ENCODE data around the gene LRCH2.
"Not testable (repeated sequence)": the region's sequence is repeated elsewhere in the genome, so short reads cannot be mapped to it uniquely, and the experiment has no call there.

The LRCH2 gene

DNA sequence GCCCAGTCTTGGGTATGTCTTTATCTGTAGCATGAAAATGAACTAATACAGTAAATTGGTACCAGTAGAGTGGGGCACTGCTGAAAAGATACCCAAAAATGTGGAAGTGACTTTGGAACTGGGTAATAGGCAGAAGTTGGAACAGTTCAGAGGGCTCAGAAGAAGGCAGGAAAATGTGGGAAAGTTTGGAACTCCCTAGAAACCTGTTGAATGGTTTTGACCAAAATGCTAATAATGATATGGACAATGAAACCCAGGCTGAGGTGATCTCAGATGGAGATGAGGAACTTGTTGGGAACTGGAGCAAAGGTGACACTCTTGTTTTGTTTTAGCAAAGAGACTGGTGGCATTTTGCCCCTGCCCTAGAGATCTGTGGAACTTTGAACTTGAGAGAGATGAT lies 24.3 kb downstream of the LRCH2 start:
- DNase-seq: not testable (repeated sequence)

DNA sequence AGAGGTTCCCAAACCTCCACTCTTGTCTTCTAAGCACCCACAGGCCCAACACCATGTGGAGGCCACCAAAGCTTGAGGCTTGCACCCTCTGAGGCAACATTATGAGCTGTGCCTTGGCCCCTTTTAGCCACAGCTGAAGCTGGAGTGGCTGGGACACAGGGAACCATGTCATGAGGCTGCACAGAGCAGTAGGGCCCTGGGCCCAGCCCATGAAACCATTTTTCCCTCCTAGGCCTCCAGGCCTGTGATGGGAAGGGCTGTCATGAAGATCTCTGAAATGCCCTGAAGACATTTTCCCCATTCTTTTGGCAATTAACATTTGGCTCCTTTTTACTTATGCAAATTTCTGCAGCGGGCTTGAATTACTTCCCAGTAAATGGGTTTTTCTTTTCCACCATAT lies 29.9 kb downstream of the LRCH2 start:
- DNase-seq: no peak

- no peak for DNase-seq
Observed at GRCh38 chrX:115192244-115192700, 41.6 kb downstream of the LRCH2 start.

- no peak for DNase-seq
Observed at GRCh38 chrX:115191490-115192243, 42.2 kb downstream of the LRCH2 start.

- no peak for DNase-seq
Observed at GRCh38 chrX:115190636-115191489, 43.0 kb downstream of the LRCH2 start.

GRCh38 chrX:115189646-115190635 lies 44.0 kb downstream of the LRCH2 start:
- no peak for DNase-seq

- DNase-seq: no peak
Observed at GRCh38 chrX:115189110-115189509, 44.8 kb downstream of the LRCH2 start, which contains the start of gene RBMXL3. TSS of gene RBMXL3 (plus strand) at chrX:115189410. CDS start at chrX:115189442, 32 bp downstream.

DNA sequence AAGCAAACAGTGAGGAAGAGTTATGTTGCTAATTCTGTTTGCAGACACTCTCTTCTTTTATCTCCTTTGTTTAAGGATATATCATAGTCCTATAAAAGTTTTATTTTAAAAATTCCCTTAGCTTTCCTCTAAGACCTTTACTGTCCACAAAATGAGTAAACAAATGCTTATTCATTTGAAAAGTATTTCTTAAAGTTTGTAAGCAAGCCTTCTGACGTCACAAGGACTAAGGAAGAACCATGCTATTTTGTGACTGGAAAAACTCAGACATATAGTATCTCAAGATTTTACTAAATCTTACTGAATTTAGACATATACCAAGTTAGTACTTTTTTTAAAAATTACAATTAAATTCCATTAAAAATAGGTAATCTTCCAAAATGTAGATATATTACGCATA lies 49.9 kb downstream of the LRCH2 start:
- DNase-seq: no peak

DNA sequence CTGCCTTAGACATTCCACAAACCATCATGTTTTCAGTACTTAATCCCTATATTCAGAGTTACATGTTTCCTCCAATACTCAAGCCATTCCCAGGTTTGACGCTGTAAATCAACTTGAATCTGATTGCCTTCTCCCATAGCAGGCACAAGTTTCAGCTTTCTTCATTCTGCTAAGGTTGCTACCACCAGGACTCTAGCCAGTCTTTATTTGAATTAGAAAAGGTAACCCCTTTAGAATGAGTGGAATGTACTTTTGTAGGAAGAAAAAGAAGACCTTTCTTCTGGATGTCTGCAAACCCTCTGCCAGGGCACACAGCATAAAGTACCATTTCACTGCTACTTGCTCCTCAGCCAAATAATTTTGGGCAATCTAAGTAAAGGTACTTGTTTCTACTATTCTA lies 55.4 kb downstream of the LRCH2 start:
- no peak for DNase-seq

- DNase-seq: no peak
Observed at GRCh38 chrX:115177932-115178331, 56.0 kb downstream of the LRCH2 start.

GRCh38 chrX:115174548-115174947 lies 59.3 kb downstream of the LRCH2 start:
- DNase-seq: no peak

DNA sequence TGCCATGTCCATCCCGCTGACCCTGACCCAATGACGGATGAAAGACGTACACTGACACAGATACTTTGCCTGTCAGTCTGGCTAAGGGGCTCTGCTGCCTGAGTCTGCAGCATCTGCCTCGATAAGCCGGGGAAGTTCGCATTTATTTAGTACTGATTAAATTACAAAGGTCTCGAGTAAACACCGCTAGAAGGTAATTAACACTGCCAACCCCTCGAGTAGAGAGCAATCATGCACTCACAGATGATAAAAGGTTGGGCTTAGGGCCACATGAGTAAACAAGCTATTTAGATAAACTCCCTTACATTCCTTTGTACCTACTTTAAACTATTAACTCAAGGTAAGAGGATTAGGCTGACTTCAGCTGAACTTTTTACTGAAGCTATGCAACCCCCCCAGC lies 60.7 kb downstream of the LRCH2 start:
- DNase-seq: no peak

DNA sequence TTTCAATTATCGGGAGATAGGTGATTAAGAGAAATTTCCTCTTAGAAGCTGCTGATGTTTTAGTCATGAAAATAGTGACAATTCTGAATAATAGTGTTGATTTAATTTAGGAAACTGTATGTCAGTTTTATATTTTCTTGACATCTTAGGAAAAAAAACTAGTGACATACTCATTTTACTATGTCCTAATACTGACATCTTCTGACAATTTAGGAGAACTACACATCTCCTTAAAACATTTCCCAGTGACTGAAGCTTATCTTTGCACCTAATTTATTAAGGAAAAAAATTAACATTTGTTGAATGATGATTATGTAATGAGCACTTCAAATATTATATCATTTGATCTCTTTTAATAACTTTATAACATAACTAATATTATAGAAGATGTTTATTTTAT lies 86.7 kb downstream of the LRCH2 start:
- DNase-seq: no peak

DNA sequence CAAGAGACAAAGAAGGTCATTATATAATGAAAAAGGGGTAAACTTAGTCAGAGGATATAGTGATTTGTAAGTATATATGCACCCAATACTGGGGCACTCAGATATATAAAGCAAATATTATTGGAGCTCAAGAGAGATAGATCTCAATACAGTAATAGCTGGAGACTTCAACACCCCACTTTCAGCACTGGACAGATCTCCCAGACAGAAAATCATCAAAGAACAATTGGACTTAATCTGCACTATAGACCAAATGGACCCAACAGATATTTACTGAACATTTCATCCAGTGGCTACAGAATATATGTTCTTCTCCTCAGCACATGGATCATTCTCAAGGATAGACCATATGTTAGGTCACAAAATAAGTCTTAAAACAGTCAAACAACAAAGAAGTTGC lies 91.8 kb downstream of the LRCH2 start:
- no peak for DNase-seq

DNA sequence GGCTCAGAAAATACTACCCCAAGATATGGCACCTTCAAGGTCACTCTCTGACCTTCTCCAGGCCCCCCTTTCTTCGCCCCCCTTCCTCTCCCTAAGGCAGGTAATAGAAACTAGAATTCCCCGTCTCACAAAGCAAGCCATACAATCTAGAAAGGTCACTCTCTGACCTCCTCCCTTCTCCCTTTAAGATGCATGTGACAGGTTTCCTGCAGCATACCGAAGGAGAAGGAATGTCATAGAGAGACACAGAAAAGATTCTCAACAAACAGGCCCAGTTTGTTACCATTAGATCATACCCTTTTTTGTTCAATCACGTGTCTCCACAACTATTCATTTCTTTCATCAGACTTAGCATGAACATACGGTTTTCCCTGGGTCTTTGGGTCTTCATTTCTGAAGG lies 95.9 kb downstream of the LRCH2 start:
- no peak for DNase-seq

- no peak for DNase-seq
Observed at GRCh38 chrX:115134382-115134781, 99.5 kb downstream of the LRCH2 start.

GRCh38 chrX:115112411-115112810 lies 121.5 kb downstream of the LRCH2 start:
- DNase-seq: no peak

DNA sequence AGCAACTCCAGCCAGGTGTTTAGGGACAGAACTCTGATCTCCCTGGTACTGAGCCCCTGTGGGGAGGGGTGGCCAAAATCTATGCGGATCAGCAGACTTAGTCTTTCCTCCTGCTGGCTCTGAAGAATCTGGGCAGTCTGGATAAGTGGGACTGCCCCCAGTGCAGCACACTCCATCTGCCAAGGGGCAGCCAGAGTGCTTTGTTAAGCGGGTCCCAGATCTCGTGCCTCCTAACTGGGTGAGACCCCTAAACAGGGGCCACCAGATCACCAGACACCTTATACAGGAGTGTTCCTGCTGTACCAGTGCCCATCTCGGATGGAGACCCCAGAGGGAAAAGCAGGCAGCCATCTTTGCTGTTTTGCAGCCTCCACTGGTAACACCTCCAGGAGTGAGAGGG lies 135.0 kb downstream of the LRCH2 start:
- DNase-seq: no peak

DNA sequence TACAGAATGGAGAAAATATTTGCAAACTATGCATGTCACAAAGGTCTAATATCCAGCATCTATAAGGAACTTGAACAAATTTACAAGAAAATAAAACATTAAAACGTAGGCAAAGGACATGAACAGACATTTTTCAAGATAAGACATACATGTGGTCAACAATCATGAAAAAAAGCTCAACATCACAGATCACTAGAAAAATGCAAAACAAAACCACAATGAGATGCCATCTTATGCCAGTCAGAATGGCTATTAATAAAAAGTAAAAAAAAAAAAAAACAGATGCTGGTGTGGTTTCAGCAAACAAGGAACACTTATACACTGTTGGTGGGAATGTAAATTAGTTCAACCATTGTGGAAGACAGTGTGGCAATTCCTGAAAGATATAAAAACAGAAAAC lies 140.7 kb downstream of the LRCH2 start:
- DNase-seq: no peak

DNA sequence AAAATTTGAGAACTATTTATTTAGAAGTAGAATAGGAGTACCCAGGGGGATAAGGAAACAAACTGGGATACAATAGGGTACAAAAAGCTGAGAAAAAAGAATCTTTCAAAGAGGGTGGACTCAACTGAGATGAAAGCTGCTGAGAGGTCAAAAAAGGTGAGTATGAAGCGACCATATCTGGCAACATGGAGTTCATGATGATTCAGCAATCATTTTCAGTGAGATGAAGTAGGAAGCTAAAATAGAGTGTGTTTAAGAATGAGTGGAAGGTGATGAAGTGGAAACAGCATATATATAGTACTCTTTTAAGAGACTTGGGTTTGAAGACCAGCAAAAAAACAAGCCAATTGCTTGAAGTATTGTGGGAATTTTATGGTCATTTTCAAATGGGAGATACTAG lies 144.5 kb downstream of the LRCH2 start:
- no peak for DNase-seq

- no peak for DNase-seq
Observed at GRCh38 chrX:115068896-115069295, 165.0 kb downstream of the LRCH2 start.

DNA sequence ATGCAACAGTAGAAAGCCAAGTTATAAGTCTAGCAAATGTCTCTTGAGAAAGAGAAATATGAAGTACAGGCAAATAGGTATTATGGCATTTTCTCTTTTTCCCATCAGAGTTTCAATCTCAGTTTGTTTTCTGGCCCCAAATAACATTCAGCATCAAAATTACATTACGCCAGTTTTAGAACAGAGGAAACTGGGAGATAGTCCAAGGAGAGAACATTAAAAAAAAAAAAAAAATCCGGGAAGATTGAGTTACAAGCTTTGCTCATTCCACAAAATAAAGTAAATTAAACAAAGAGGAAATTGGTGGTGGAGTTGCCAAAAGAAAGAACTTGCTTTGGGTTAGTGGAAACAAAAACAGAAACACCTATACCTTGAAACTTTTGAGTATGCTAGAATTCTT lies 166.1 kb downstream of the LRCH2 start:
- no peak for DNase-seq

DNA sequence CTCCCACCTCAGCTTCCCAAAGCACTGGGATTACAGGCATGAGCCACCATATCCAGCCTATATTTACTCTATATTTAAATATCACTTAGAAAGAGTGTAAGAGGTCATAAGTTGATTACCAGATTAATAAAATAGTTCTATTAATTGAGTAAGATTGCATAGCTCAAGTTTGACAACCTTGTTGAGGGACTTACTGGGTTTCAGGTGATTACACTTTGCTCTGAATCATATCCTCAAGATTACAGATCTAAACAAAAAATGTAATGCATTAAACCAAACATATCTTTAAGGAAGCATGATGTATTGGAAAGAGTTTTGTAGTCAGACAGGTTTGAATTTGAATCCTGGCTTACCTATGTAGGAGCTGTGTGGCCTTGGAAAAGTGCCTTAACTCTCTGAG lies 168.6 kb downstream of the LRCH2 start:
- DNase-seq: no peak

All from C1 segment of cervical spinal cord (tissue), 14 donors.